Measurements from ENCODE around the gene CCT6B.

GRCh38 chr17:35006961-35007360, 45.7 kb upstream of the CCT6B start:
- no peak for TF ChIP-seq CTCF (IDR thresholded peaks at IDR 0.05)
- TF ChIP-seq POLR2A (IDR thresholded peaks at IDR 0.05; ENCODE audit: low read depth) = no peak

Data from esophagus muscularis mucosa (tissue), 3 donors.